HL-60/S4 treated with phorbol 12-myristate 13-acetate at 8.2 ng/mL for 4 days and 3 days (cell line): ENCODE measurements around the gene MEGF10.
"Not testable (repeated sequence)": the region's sequence is repeated elsewhere in the genome, so short reads cannot be mapped to it uniquely, and the experiment has no call there.

ENCODE experiments used
- in situ Hi-C: fragments of 300-500 bp; cut with MboI; formaldehyde crosslinking; loops from 2 replicates; pipeline ENCODE4 v1.15.0; 2022; ENCODE audit warnings: low sequenced_read_pairs

The MEGF10 gene

GRCh38 chr5:127290019-127290945, at the start of gene MEGF10:
TSS of gene MEGF10 (plus strand) at chr5:127290796. CDS start at chr5:127331309, 40,513 bp downstream.
- in situ Hi-C loops = no loop called here

GRCh38 chr5:127243011-127243410, 47.6 kb upstream of the MEGF10 start:
- in situ Hi-C loops = no loop called here

GRCh38 chr5:127254729-127255284, 35.8 kb upstream of the MEGF10 start:
- in situ Hi-C loops = no loop called here

- in situ Hi-C loops = no loop called here
Observed at GRCh38 chr5:127256886-127257597, 33.6 kb upstream of the MEGF10 start.

- in situ Hi-C loops = no loop called here
Observed at GRCh38 chr5:127260686-127261085, 29.9 kb upstream of the MEGF10 start.

GRCh38 chr5:127265473-127265872, 25.1 kb upstream of the MEGF10 start:
- in situ Hi-C loops = not testable (repeated sequence)

- in situ Hi-C loops = not testable (repeated sequence)
Observed at GRCh38 chr5:127268342-127268741, 22.3 kb upstream of the MEGF10 start.

- in situ Hi-C loops = not testable (repeated sequence)
Observed at GRCh38 chr5:127270713-127271112, 19.9 kb upstream of the MEGF10 start.

GRCh38 chr5:127275641-127276193, 14.9 kb upstream of the MEGF10 start:
- in situ Hi-C loops = no loop called here

- in situ Hi-C loops = no loop called here
Observed at GRCh38 chr5:127280491-127281220, 9.9 kb upstream of the MEGF10 start.

GRCh38 chr5:127281609-127282008, 9.0 kb upstream of the MEGF10 start:
- in situ Hi-C loops = no loop called here

GRCh38 chr5:127288676-127289075, 1.9 kb upstream of the MEGF10 start:
- in situ Hi-C loops = no loop called here

- in situ Hi-C loops = no loop called here
Observed at GRCh38 chr5:127290946-127291693, 524 bp downstream of the MEGF10 start.

- in situ Hi-C loops = no loop called here
Observed at GRCh38 chr5:127292030-127292735, 1.6 kb downstream of the MEGF10 start.

- in situ Hi-C loops = no loop called here
Observed at GRCh38 chr5:127293373-127293772, 2.8 kb downstream of the MEGF10 start.

GRCh38 chr5:127294829-127295228, 4.2 kb downstream of the MEGF10 start:
- in situ Hi-C loops = no loop called here

GRCh38 chr5:127295454-127295853, 4.9 kb downstream of the MEGF10 start:
- in situ Hi-C loops = no loop called here

GRCh38 chr5:127296321-127296720, 5.7 kb downstream of the MEGF10 start:
- in situ Hi-C loops = no loop called here

- in situ Hi-C loops = not testable (repeated sequence)
Observed at GRCh38 chr5:127296894-127297293, 6.3 kb downstream of the MEGF10 start.
